HEK293T (cell line): Measurements from ENCODE around the gene GPR158.

Experiments used
- CTCF ChIA-PET: fragments of 350-600 bp; formaldehyde crosslinking; extraction: SDS; loops from one replicate; lab custom pipeline; 2021; ENCODE audit warnings: antibody characterized with exemption, inconsistent platforms; lab: Yijun Ruan, JAX
- POLR2A ChIA-PET: fragments of 350-600 bp; formaldehyde crosslinking; extraction: SDS; loops from one replicate; lab custom pipeline; 2020; ENCODE audit warnings: antibody characterized with exemption, inconsistent platforms; lab: Yijun Ruan, JAX
- DNase-seq: peaks from one replicate; pipeline ENCODE4 v3.0.0; 2012; ENCODE audit warnings: mixed read lengths; ENCODE audit errors: extremely low spot score
- ARNT ChIP-seq: fragments of 450-650 bp; IDR thresholded peaks from 2 replicates; pipeline ENCODE4 v1.6.1; 2017; ENCODE audit warnings: mild to moderate bottlenecking
- BHLHE40 ChIP-seq: fragments of 450-650 bp; IDR thresholded peaks from 2 replicates; pipeline ENCODE4 v1.6.1; 2016; ENCODE audit warnings: mild to moderate bottlenecking, moderate library complexity, borderline replicate concordance
- CTBP1 ChIP-seq: fragments of 450-650 bp; IDR thresholded peaks from 2 replicates; pipeline ENCODE4 v1.6.1; 2016; ENCODE audit warnings: borderline replicate concordance
- ELF4 ChIP-seq: fragments of 450-650 bp; IDR thresholded peaks from 2 replicates; pipeline ENCODE4 v1.6.1; 2017; ENCODE audit warnings: antibody characterized with exemption
- FOXA1 ChIP-seq: fragments of 450-650 bp; IDR thresholded peaks from 2 replicates; pipeline ENCODE4 v1.6.1; 2016; ENCODE audit warnings: mild to moderate bottlenecking
- FOXK2 ChIP-seq: fragments of 450-650 bp; IDR thresholded peaks from 2 replicates; pipeline ENCODE4 v1.6.1; 2016; ENCODE audit warnings: mild to moderate bottlenecking
- FOXM1 ChIP-seq: fragments of 450-650 bp; IDR thresholded peaks from 2 replicates; pipeline ENCODE4 v1.6.1; 2017; ENCODE audit warnings: mild to moderate bottlenecking, borderline replicate concordance
- HDGF ChIP-seq: fragments of 450-650 bp; IDR thresholded peaks from 2 replicates; pipeline ENCODE4 v1.6.1; 2017; ENCODE audit warnings: antibody characterized with exemption, borderline replicate concordance
- L3MBTL2 ChIP-seq: fragments of 450-650 bp; conservative IDR thresholded peaks from 2 replicates; pipeline ENCODE4 v1.6.1; 2016; ENCODE audit warnings: mild to moderate bottlenecking
- LEF1 ChIP-seq: fragments of 450-650 bp; IDR thresholded peaks from 2 replicates; pipeline ENCODE4 v1.6.1; 2017; ENCODE audit warnings: mild to moderate bottlenecking, borderline replicate concordance
- NFRKB ChIP-seq: fragments of 450-650 bp; IDR thresholded peaks from 2 replicates; pipeline ENCODE4 v1.6.1; 2016; ENCODE audit warnings: mild to moderate bottlenecking, moderate library complexity
- SP1 ChIP-seq: fragments of 450-650 bp; IDR thresholded peaks from 2 replicates; pipeline ENCODE4 v1.6.1; 2017
- SUZ12 ChIP-seq: fragments of 450-650 bp; IDR thresholded peaks from 2 replicates; pipeline ENCODE4 v1.6.1; 2016; ENCODE audit warnings: mild to moderate bottlenecking
- TARDBP ChIP-seq: fragments of 450-650 bp; IDR thresholded peaks from 2 replicates; pipeline ENCODE4 v1.6.1; 2016
- ZNF384 ChIP-seq: fragments of 450-650 bp; IDR thresholded peaks from 2 replicates; pipeline ENCODE4 v1.6.1; 2016
- TF ChIP-seq, protein P1 (sequence below): fragments of 450-650 bp; IDR thresholded peaks from 2 replicates; pipeline ENCODE4 v1.6.1; 2016

The GPR158 gene

GRCh38 chr10:25536027-25536426 is 361.2 kb downstream of the GPR158 start:
- no peak for DNase-seq
- ChIA-PET CTCF (no interaction called here), POLR2A (no interaction called here)
- TF ChIP-seq FOXA1, result no peak
- TF ChIP-seq, protein P1, sequence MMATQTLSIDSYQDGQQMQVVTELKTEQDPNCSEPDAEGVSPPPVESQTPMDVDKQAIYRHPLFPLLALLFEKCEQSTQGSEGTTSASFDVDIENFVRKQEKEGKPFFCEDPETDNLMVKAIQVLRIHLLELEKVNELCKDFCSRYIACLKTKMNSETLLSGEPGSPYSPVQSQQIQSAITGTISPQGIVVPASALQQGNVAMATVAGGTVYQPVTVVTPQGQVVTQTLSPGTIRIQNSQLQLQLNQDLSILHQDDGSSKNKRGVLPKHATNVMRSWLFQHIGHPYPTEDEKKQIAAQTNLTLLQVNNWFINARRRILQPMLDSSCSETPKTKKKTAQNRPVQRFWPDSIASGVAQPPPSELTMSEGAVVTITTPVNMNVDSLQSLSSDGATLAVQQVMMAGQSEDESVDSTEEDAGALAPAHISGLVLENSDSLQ, result no peak
- TF ChIP-seq L3MBTL2, result no peak
- TF ChIP-seq ARNT, result no peak
- TF ChIP-seq SUZ12, result no peak
- TF ChIP-seq NFRKB, result no peak
- no peak for TF ChIP-seq ELF4
- no peak for TF ChIP-seq ZNF384
- no peak for TF ChIP-seq HDGF
- no peak for TF ChIP-seq CTBP1
- no peak for TF ChIP-seq FOXK2
- TF ChIP-seq FOXM1, result no peak
- TF ChIP-seq SP1, result no peak
- no peak for TF ChIP-seq BHLHE40
- no peak for TF ChIP-seq TARDBP
- no peak for TF ChIP-seq LEF1

DNA sequence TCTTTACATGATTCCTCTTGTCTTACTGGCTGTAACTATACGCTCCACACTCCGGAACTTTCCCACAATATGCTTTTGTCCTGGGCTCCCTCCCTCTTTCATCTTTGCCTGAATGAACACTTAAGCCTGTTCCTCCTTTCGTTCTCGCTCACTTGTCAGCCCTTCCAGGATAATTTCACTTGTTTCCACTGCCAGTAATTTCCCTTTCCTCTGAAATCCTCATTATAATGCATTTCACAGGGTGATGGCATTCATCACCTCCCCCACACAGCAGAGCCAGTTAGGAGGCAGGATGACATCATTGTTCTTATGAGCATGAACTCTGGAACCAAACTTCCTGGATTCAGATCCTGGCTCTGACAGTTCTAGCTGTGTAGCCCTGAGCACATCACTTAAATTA is 372.6 kb downstream of the GPR158 start:
- DNase-seq, result no peak
- ChIA-PET POLR2A (no interaction called here), CTCF (no interaction called here)
- TF ChIP-seq HDGF (no peak), FOXK2 (no peak), TARDBP (no peak), FOXM1 (no peak)

- TF ChIP-seq FOXA1 (no peak), ELF4 (no peak), SP1 (no peak), FOXM1 (no peak), HDGF (no peak), SUZ12 (no peak), L3MBTL2 (no peak), ARNT (no peak), ZNF384 (no peak), NFRKB (no peak), BHLHE40 (no peak), LEF1 (no peak), CTBP1 (no peak), TARDBP (no peak)
- TF ChIP-seq, protein P1, result no peak
- DNase-seq, result no peak
- CTCF ChIA-PET, result no interaction called here
- POLR2A ChIA-PET, result no interaction called here
These were observed 377.6 kb downstream of the GPR158 start for GRCh38 chr10:25552283-25552919.

DNA sequence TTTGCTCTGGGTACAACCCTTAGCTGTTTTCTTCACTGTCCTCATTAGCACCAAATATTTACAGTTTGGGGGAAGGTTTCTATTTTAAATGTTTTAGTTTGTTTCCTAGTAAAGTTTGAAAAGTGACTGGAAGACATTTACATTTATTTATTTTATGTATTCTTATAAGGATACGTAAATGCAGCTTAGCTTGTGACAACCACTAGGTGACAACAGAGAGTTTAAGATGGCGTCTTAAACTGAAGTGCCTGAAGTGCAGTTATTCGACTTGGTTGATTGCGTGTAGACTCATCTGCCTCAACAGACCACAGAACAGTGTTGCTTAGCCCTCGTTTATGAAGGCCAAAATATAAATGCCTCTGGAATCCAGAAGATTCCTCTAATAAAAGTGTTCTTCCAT is 381.1 kb downstream of the GPR158 start:
- ChIA-PET POLR2A (no interaction called here), CTCF (interaction anchor here (1.3 kb wide), 1 partner anchor 9 kb away, joined by 3 read pairs; no protein-coding TSS in a partner anchor)
- no peak for TF ChIP-seq NFRKB
- TF ChIP-seq LEF1, result no peak
- no peak for TF ChIP-seq FOXM1
- TF ChIP-seq CTBP1, result no peak
- TF ChIP-seq BHLHE40, result no peak
- TF ChIP-seq ZNF384, result no peak
- no peak for TF ChIP-seq L3MBTL2
- no peak for TF ChIP-seq SUZ12
- no peak for TF ChIP-seq TARDBP
- no peak for TF ChIP-seq SP1
- TF ChIP-seq ELF4, result no peak
- TF ChIP-seq, protein P1, result no peak
- TF ChIP-seq ARNT, result no peak
- no peak for TF ChIP-seq HDGF
- no peak for TF ChIP-seq FOXA1
- no peak for TF ChIP-seq FOXK2
- no peak for DNase-seq

GRCh38 chr10:25556457-25556856 is 381.7 kb downstream of the GPR158 start:
- DNase-seq, result no peak
- CTCF ChIA-PET, result no interaction called here
- POLR2A ChIA-PET, result no interaction called here
- TF ChIP-seq NFRKB (no peak), ELF4 (no peak), LEF1 (no peak)

GRCh38 chr10:25557136-25557535 is 382.3 kb downstream of the GPR158 start:
- DNase-seq, result no peak
- TF ChIP-seq FOXA1 (no peak), SUZ12 (no peak), LEF1 (no peak), TARDBP (no peak), SP1 (no peak), NFRKB (no peak)
- TF ChIP-seq, protein P1, result no peak
- POLR2A ChIA-PET, result no interaction called here
- CTCF ChIA-PET, result interaction anchor here (1.6 kb wide), 1 partner anchor 128 kb away, joined by 4 read pairs; no protein-coding TSS in a partner anchor
